GM19397 (cell line): ENCODE data around the gene SERF2.

ENCODE experiments used
- ATAC-seq: cut with Tn5 transposase; IDR thresholded peaks from one replicate; pipeline ENCODE4 v1.9.1; 2021; ENCODE audit warnings: mild to moderate bottlenecking, moderate library complexity; ENCODE audit not compliant: unreplicated experiment

SERF2 gene

GRCh38 chr15:43791993-43792760 is at the start of gene SERF2:
TSS of gene SERF2 (plus strand) at chr15:43792320. CDS start at chr15:43792377, 57 bp downstream.
- peak; percentile 84 for ATAC-seq

GRCh38 chr15:43746245-43746902 is 45.7 kb upstream of the SERF2 start, which contains the start of gene PDIA3:
TSS of gene PDIA3 (plus strand) at chr15:43746438. CDS start at chr15:43746540, 102 bp downstream.
- peak; percentile 81 for ATAC-seq

- ATAC-seq: peak; percentile 18
These were observed 45.2 kb upstream of the SERF2 start for GRCh38 chr15:43746903-43747309.

GRCh38 chr15:43748376-43748775 is 43.7 kb upstream of the SERF2 start:
- ATAC-seq: no peak

GRCh38 chr15:43749690-43750345 is 42.3 kb upstream of the SERF2 start:
- no peak for ATAC-seq

GRCh38 chr15:43751885-43752284 is 40.2 kb upstream of the SERF2 start:
- no peak for ATAC-seq

GRCh38 chr15:43762824-43763223 is 29.3 kb upstream of the SERF2 start:
- no peak for ATAC-seq

- no peak for ATAC-seq
These were observed 28.2 kb upstream of the SERF2 start for GRCh38 chr15:43763819-43764446.

- ATAC-seq: no peak
These were observed 22.4 kb upstream of the SERF2 start for GRCh38 chr15:43769584-43770228.

- no peak for ATAC-seq
These were observed 20.3 kb upstream of the SERF2 start for GRCh38 chr15:43771816-43772215.

GRCh38 chr15:43772624-43773023 is 19.5 kb upstream of the SERF2 start:
- no peak for ATAC-seq

GRCh38 chr15:43774062-43774461 is 18.1 kb upstream of the SERF2 start:
- ATAC-seq: no peak

- no peak for ATAC-seq
These were observed 16.6 kb upstream of the SERF2 start for GRCh38 chr15:43775411-43775965.

- ATAC-seq: peak; percentile 70
These were observed 15.9 kb upstream of the SERF2 start for GRCh38 chr15:43776101-43776717.

GRCh38 chr15:43776718-43777266 is 15.3 kb upstream of the SERF2 start, which contains the start of gene ELL3:
TSS of gene ELL3 (minus strand) at chr15:43776966. CDS start at chr15:43776901, 65 bp downstream.
- ATAC-seq: peak; percentile 33

- ATAC-seq: peak; percentile 58
These were observed 14.7 kb upstream of the SERF2 start for GRCh38 chr15:43777267-43777914.

- ATAC-seq: no peak
These were observed 13.1 kb upstream of the SERF2 start for GRCh38 chr15:43779016-43779415.

- ATAC-seq: no peak
These were observed 2.7 kb upstream of the SERF2 start for GRCh38 chr15:43789409-43789808.
